Astrocyte (in vitro differentiated cells and primary cell): ENCODE data around the gene UBE2G2. TPM values are rescaled to one million over a fixed set of nuclear protein-coding genes. Genes with fewer than 3 reads are reported as not detected.

Source experiments
- DNase-seq: peaks from one replicate; pipeline ENCODE4 v3.0.0-alpha.2; 2010; ENCODE audit warnings: low read depth
- FAIRE-seq: peaks from 2 replicates; lab custom pipeline; 2011; peaks lifted over from hg19 to GRCh38; lab: Jason Lieb, UNC
- H2AFZ ChIP-seq: 2 replicates; pipeline ENCODE4 v1.6.0; 2012; ENCODE audit warnings: low read depth, low read length, inconsistent platforms
- H3K27ac ChIP-seq: 2 replicates; pipeline ENCODE4 v1.5.1; 2011; ENCODE audit warnings: low read depth, low read length, inconsistent platforms
- H3K27me3 ChIP-seq: 2 replicates; pipeline ENCODE4 v1.6.0; 2011; ENCODE audit warnings: low read length, inconsistent platforms; ENCODE audit not compliant: insufficient read depth
- H3K36me3 ChIP-seq: 2 replicates; pipeline ENCODE4 v1.5.1; 2011; ENCODE audit warnings: low read length, inconsistent platforms; ENCODE audit not compliant: insufficient read depth
- H3K4me1 ChIP-seq: 2 replicates; pipeline ENCODE4 v1.5.1; 2011; ENCODE audit warnings: low read length, inconsistent platforms; ENCODE audit not compliant: insufficient read depth
- H3K4me2 ChIP-seq: 2 replicates; pipeline ENCODE4 v1.6.0; 2012; ENCODE audit warnings: low read length, inconsistent platforms
- H3K4me3 ChIP-seq: 2 replicates; pipeline ENCODE4 v1.5.1; 2011; ENCODE audit warnings: low read depth, mild to moderate bottlenecking, low read length, inconsistent platforms; ENCODE audit not compliant: insufficient read depth
- H3K79me2 ChIP-seq: 2 replicates; pipeline ENCODE4 v1.6.0; 2012; ENCODE audit warnings: mild to moderate bottlenecking, low read length, inconsistent platforms; ENCODE audit not compliant: insufficient read depth
- H3K9ac ChIP-seq: 2 replicates; pipeline ENCODE4 v1.6.0; 2012; ENCODE audit warnings: mild to moderate bottlenecking, low read length, inconsistent platforms
- H3K9me3 ChIP-seq: 2 replicates; pipeline ENCODE4 v1.5.1; 2012; ENCODE audit warnings: low read depth, mild to moderate bottlenecking, low read length, inconsistent platforms; ENCODE audit not compliant: insufficient read depth
- H4K20me1 ChIP-seq: 2 replicates; pipeline ENCODE4 v1.6.0; 2012; ENCODE audit warnings: low read length, inconsistent platforms; ENCODE audit not compliant: insufficient read depth
- H3K27ac Mint-ChIP-seq: one replicate; pipeline ENCODE4 v1.8.0; 2021; ENCODE audit warnings: mild to moderate bottlenecking, mixed read lengths; ENCODE audit not compliant: unreplicated experiment
- H3K27me3 Mint-ChIP-seq: one replicate; pipeline ENCODE4 v1.8.0; 2021; ENCODE audit warnings: low read depth, mixed read lengths; ENCODE audit not compliant: unreplicated experiment
- H3K36me3 Mint-ChIP-seq: one replicate; pipeline ENCODE4 v1.8.0; 2021; ENCODE audit warnings: low read depth, mixed read lengths; ENCODE audit not compliant: unreplicated experiment
- H3K4me1 Mint-ChIP-seq: one replicate; pipeline ENCODE4 v1.8.0; 2021; ENCODE audit warnings: low read depth, mixed read lengths; ENCODE audit not compliant: unreplicated experiment
- H3K4me3 Mint-ChIP-seq: one replicate; pipeline ENCODE4 v1.8.0; 2021; ENCODE audit warnings: mild to moderate bottlenecking, moderate library complexity, mixed read lengths; ENCODE audit not compliant: unreplicated experiment
- H3K9me3 Mint-ChIP-seq: one replicate; pipeline ENCODE4 v1.8.0; 2021; ENCODE audit warnings: mild to moderate bottlenecking, mixed read lengths; ENCODE audit not compliant: unreplicated experiment
- CTCF ChIP-seq: IDR thresholded peaks from 2 replicates; pipeline ENCODE4 v1.5.1; 2011; ENCODE audit warnings: low read depth, mild to moderate bottlenecking, inconsistent platforms, low read length, moderate library complexity; ENCODE audit not compliant: insufficient read depth
- EZH2 ChIP-seq: IDR thresholded peaks from 2 replicates; pipeline ENCODE4 v1.6.1; 2012; ENCODE audit warnings: mild to moderate bottlenecking, low read length, inconsistent platforms; ENCODE audit not compliant: insufficient read depth
- total RNA-seq: library from RNA; stranded (reverse); gene quantifications from 2 replicates; pipeline ENCODE4 v1.2.1, GENCODE V29; 2021

The UBE2G2 gene
- total RNA-seq, 1 donor from 2014 or later: 74.5 TPM

- Histone ChIP-seq H3K9ac (no peak overlapping the region), H3K9me3 (no peaks in the 10 kb centered on the region), H3K27ac (no peak overlapping the region), H3K27me3 (no peaks in the 10 kb centered on the region), H3K4me3 (no peak overlapping the region), H3K36me3 (no peaks in the 10 kb centered on the region), H3K4me1 (peaks cover 13% of the 10 kb centered on the region), H2AFZ (no peak overlapping the region), H3K4me2 (no peak overlapping the region), H3K79me2 (no peaks in the 10 kb centered on the region), H4K20me1 (peaks cover 5% of the 10 kb centered on the region)
- no peaks in the 10 kb centered on the region for H3K36me3 Mint-ChIP-seq
- no peak overlapping the region for H3K4me3 Mint-ChIP-seq
- FAIRE-seq: no peak
- no peaks in the 10 kb centered on the region for H3K9me3 Mint-ChIP-seq
- H3K27ac Mint-ChIP-seq: no peak overlapping the region
- DNase-seq: no peak
- peaks cover 7% of the 10 kb centered on the region for H3K4me1 Mint-ChIP-seq
- H3K27me3 Mint-ChIP-seq: peaks cover 19% of the 10 kb centered on the region
- TF ChIP-seq CTCF (no peak), EZH2 (no peak)
Measured at GRCh38 chr21:44763050-44763378, 38.6 kb downstream of the UBE2G2 start.

GRCh38 chr21:44762221-44763049, 39.2 kb downstream of the UBE2G2 start:
- no peak for DNase-seq
- H3K9ac ChIP-seq: no peak overlapping the region
- TF ChIP-seq EZH2 (no peak), CTCF (no peak)
- Mint-ChIP-seq H3K27me3 (peaks cover 19% of the 10 kb centered on the region), H3K27ac (no peak overlapping the region), H3K4me1 (peaks cover 7% of the 10 kb centered on the region), H3K4me3 (no peak overlapping the region), H3K9me3 (no peaks in the 10 kb centered on the region), H3K36me3 (no peaks in the 10 kb centered on the region)
- no peak overlapping the region for H3K27ac ChIP-seq
- no peak overlapping the region for H3K4me2 ChIP-seq
- no peak for FAIRE-seq
- H3K9me3 ChIP-seq: no peaks in the 10 kb centered on the region
- no peaks in the 10 kb centered on the region for H3K36me3 ChIP-seq
- no peaks in the 10 kb centered on the region for H3K79me2 ChIP-seq
- H3K4me1 ChIP-seq: peaks cover 13% of the 10 kb centered on the region
- no peak overlapping the region for H3K4me3 ChIP-seq
- H2AFZ ChIP-seq: no peak overlapping the region
- no peaks in the 10 kb centered on the region for H3K27me3 ChIP-seq
- H4K20me1 ChIP-seq: peaks cover 5% of the 10 kb centered on the region

GRCh38 chr21:44761747-44762208, 39.8 kb downstream of the UBE2G2 start:
- peaks cover 5% of the 10 kb centered on the region for H4K20me1 ChIP-seq
- no peak overlapping the region for H3K27ac ChIP-seq
- H2AFZ ChIP-seq: no peak overlapping the region
- H3K27me3 Mint-ChIP-seq: peaks cover 22% of the 10 kb centered on the region
- no peak overlapping the region for H3K9ac ChIP-seq
- no peak overlapping the region for H3K4me3 ChIP-seq
- no peaks in the 10 kb centered on the region for H3K27me3 ChIP-seq
- H3K4me1 Mint-ChIP-seq: peaks cover 7% of the 10 kb centered on the region
- H3K36me3 ChIP-seq: no peaks in the 10 kb centered on the region
- H3K36me3 Mint-ChIP-seq: no peaks in the 10 kb centered on the region
- no peak overlapping the region for H3K4me2 ChIP-seq
- peaks cover 13% of the 10 kb centered on the region for H3K4me1 ChIP-seq
- FAIRE-seq (no peak), DNase-seq (no peak)
- H3K9me3 ChIP-seq: no peaks in the 10 kb centered on the region
- no peaks in the 10 kb centered on the region for H3K9me3 Mint-ChIP-seq
- H3K79me2 ChIP-seq: no peaks in the 10 kb centered on the region
- H3K4me3 Mint-ChIP-seq: no peak overlapping the region
- TF ChIP-seq EZH2 (no peak), CTCF (no peak)
- H3K27ac Mint-ChIP-seq: no peak overlapping the region
